NCI-H1694 treated with DMSO at 0.1 percent for 48 hours (cell line): ENCODE data around the gene RPL36AL.
"Not testable (repeated sequence)": the region's sequence is repeated elsewhere in the genome, so short reads cannot be mapped to it uniquely, and the experiment has no call there.

Experiments
- DNase-seq: peaks from one replicate; lab custom pipeline; 2025; lab: John Stamatoyannopoulos, UW

RPL36AL gene

GRCh38 chr14:49619273-49619672, 1.2 kb downstream of the RPL36AL start:
- DNase-seq, result not testable (repeated sequence)

GRCh38 chr14:49617852-49618519, 2.4 kb downstream of the RPL36AL start:
- DNase-seq, result no peak

- DNase-seq, result no peak
These were observed 4.7 kb downstream of the RPL36AL start for GRCh38 chr14:49615776-49616175.

GRCh38 chr14:49614196-49614595, 6.2 kb downstream of the RPL36AL start:
- no peak for DNase-seq

- no peak for DNase-seq
These were observed 7.8 kb downstream of the RPL36AL start for GRCh38 chr14:49612671-49613070.

- DNase-seq, result no peak
These were observed 8.2 kb downstream of the RPL36AL start for GRCh38 chr14:49612251-49612650.

- DNase-seq, result no peak
These were observed 12.8 kb downstream of the RPL36AL start for GRCh38 chr14:49607583-49607982.

GRCh38 chr14:49598485-49599300, 21.7 kb downstream of the RPL36AL start, which contains the start of gene LRR1:
TSS of gene LRR1 (plus strand) at chr14:49598940. CDS start at chr14:49599021, 81 bp downstream.
- DNase-seq, result peak; percentile 81

- no peak for DNase-seq
These were observed 22.3 kb downstream of the RPL36AL start for GRCh38 chr14:49598189-49598484.

- no peak for DNase-seq
These were observed 25.9 kb downstream of the RPL36AL start for GRCh38 chr14:49594347-49595091.

GRCh38 chr14:49593016-49593415, 27.4 kb downstream of the RPL36AL start:
- DNase-seq, result no peak

GRCh38 chr14:49589387-49589786, 31.0 kb downstream of the RPL36AL start:
- DNase-seq, result no peak

- DNase-seq, result peak; percentile 92
These were observed 33.6 kb downstream of the RPL36AL start for GRCh38 chr14:49586673-49587460.

GRCh38 chr14:49585803-49586672, 34.4 kb downstream of the RPL36AL start, which contains the start of gene RPS29:
TSS of gene RPS29 (minus strand) at chr14:49586380. CDS start at chr14:49586346, 34 bp downstream.
- peak; percentile 99 for DNase-seq

GRCh38 chr14:49584981-49585640, 35.3 kb downstream of the RPL36AL start:
- not testable (repeated sequence) for DNase-seq

GRCh38 chr14:49584058-49584457, 36.4 kb downstream of the RPL36AL start:
- no peak for DNase-seq

- no peak for DNase-seq
These were observed 36.8 kb downstream of the RPL36AL start for GRCh38 chr14:49583629-49584028.

- no peak for DNase-seq
These were observed 38.1 kb downstream of the RPL36AL start for GRCh38 chr14:49582113-49582977.
